Measurements from ENCODE around the gene CCDC8.
"Not testable (repeated sequence)": the region's sequence is repeated elsewhere in the genome, so short reads cannot be mapped to it uniquely, and the experiment has no call there.

CCDC8 gene

GRCh38 chr19:46428239-46429135, 15.1 kb upstream of the CCDC8 start, which contains the start of gene PNMA8C:
PNMA8C (minus strand) TSS chr19:46428936; CDS start chr19:46428359, 577 bp downstream.
- peak; percentile 33 to 92 (median 83) for DNase-seq

- no peak for DNase-seq
These were observed 14.2 kb upstream of the CCDC8 start for GRCh38 chr19:46427518-46428045.

DNA sequence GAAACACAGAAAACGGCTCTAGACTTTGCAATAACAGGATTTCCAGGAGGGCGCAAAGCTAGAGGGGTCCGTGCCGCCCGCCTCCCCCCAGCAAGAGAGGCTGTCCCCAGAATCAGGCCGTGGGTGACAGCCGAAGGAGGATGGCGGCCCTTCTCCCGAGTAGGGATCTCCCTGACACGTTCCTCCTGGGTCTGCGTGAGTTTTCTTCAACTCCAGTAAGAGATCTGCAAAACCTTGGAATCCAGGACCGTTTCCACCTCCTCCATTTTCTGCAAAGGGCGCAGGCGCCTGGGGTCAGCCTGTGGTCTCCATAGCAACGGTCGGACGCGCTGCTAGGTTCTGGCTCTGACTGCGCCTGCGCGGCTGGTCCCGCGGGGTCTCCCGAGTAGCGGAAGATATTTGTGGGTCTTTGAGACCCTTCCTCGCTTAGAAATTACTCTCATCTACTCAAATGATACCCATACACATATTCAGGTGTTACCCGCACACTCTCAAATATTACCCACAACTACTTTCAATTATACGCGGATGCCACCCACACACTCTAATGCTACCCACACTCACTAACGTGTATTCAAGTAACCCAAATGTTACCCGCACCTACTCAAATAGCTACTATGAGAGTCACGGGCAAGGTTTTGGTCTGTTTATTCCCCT, 13.3 kb upstream of the CCDC8 start:
- peak; percentile 75 to 92 (median 90) for DNase-seq

- peak in 2 of 3 experiments; percentile 38 to 45 for DNase-seq
These were observed 12.7 kb upstream of the CCDC8 start for GRCh38 chr19:46426035-46426505.

DNA sequence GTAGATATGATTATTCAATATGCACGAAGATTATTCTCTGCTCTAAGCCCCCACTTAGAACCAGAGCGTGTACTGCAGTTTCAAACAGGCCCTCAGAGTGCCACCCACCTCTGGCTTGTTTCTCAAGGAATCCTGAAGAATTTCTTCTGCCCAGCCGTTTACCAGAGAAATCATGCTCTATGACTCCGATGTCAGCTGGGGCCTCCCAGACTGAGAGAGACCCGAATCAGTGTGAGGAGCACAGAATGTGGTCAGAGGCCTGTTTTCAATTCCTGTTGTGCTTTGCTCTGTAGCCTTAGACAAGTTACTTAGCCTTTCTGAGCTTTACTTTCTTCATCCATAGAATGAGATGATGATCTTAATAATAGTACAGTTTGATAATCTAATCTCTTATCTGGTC, 9.8 kb upstream of the CCDC8 start:
- no peak for DNase-seq

GRCh38 chr19:46422344-46422743, 9.0 kb upstream of the CCDC8 start:
- DNase-seq: no peak

DNA sequence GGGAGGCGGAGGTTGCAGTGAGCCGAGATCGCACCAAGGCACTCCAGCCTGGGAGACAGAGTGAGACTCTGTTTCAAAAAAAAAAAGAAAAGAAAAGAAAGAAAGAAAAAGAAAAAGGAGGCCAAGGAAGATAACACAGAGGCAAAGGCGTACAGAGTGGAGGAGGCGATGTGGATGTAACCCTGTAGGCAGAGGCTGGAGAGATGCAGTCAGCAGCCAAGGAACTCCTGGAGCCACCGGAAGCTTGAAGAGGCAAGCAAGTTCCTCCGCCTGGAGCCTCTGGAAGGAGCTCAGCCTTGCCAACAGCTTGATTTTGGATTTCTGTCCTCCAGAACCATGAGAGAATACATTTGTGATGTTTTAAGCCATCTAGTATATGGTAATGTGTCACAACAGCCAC, 6.7 kb upstream of the CCDC8 start:
- DNase-seq: no peak

DNA sequence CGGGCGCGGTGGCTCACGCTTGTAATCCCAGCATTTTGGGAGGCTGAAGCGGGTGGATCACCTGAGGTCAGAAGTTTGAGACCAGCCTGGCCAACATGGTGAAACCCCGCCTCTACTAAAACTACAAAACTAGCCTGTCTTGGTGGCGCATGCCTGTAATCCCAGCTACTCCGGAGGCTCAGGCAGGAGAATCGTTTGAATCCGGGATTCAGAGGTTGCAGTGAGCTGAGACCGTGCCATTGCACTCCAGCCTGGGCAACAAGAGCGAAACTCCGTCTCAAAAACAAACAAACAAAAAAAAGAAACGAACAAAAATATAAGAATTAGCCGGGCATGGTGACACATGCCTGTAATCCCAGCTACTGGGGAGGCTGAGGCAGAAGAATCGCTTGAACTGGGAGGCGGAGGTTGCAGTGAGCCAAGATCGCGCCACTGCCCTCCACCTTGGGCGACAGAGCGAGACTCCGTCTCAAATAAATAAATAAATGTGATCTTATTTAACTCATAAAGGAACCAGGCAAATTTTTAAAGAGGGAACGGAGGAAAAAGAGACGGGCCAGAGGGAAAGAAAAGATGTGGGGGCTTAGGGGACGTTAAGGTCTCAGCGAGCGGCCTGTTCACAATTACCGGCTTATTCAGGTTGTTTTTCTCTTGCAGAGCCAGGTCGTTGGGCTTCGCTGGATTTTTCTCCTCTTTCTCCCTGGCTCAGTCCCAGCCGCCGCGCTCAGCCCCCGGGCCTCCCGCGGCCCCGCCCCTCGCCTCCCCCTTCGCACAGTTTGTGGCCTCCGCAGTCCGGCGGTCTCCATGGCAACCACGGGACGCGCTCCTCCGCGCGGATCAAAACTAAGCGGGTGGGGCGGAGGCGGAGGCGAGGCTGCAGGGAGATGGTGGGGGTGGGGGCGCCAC, 2.7 kb upstream of the CCDC8 start:
- DNase-seq: peak; percentile 89 to 96 (median 96)

DNA sequence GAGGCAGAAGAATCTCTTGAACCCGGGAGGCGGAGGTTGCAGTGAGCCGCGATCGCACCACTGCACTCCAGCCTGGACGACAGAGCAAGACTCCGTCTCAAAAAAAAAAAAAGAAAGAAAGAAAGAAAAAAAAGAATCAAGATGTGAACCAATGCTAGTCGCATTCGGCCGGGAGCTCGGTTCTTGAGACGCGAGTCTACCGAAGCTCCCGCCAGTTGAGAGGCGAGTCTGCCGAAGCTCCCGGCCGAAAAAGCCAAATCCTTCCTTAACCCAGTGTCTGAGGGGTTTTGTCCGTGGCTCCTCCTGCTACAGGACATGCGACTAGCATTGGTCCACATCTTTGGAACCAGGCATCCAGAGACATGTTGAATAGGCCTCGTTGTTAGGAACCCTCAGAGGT, 1.5 kb upstream of the CCDC8 start:
- DNase-seq: not testable (repeated sequence)

DNA sequence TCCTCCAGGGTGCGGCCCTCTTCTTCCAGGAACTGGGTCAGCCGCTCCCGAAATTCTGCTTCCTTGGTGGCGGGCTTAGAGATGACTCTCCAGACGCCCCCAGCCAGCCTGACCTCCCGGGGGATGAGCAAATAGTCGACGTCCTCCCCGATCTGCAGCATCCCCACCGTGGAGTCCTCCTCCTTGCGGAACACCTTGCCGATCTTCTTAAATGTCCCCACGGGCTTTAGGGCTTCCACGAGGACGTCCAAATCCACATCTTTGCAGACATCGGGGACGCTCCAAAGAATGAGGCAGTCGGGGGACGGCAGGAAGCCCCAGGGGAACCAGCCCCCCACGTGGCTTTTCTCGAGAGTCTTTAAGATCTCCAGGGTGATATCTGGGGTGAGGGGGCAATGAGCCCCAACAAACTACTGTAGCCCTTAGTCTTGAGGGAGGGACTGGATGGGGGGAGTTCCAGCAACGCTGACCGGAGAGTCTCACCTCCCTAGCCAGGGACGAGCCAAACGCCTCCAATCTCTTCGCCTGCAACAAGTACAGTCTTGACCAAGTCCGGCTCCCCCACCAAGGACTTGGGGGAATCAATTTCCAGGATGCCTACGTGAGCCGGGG, 608 bp downstream of the CCDC8 start:
- no peak for DNase-seq

DNA sequence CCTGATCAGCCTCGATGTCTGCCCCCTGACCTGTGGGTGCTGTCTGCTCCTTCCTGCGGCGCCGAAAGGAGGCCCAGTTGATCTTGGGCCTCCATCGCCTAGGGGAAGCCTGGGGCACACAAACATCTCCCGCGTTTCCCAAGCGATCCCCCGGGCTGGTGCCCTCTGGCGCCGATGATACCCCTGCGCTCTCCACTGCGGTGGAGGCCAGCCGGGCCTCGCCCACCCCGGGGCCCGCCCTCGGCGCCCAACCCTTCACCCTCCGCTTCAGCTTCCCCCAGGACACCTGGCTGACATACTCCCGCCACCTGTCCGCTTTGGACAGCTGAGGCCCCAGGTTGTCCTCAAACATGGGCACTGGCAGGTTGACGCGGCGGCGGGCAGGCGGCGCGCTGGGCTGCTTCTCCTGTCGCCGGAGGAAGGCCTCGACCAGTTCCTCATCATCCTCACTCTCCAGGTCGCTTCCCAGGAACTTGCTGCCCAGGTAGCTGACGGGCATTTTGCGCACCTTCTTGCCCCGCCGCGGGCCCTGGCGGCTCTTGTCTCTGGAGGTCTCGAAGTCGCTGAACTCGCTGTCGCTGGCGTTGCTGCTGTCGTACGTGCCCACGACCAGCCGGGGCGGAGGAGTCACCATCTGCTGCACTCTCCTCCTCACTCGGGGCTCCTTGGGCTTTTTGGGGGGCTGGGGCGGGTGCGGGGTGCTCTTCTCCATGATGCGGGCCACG, 1.3 kb downstream of the CCDC8 start:
- no peak for DNase-seq

DNA sequence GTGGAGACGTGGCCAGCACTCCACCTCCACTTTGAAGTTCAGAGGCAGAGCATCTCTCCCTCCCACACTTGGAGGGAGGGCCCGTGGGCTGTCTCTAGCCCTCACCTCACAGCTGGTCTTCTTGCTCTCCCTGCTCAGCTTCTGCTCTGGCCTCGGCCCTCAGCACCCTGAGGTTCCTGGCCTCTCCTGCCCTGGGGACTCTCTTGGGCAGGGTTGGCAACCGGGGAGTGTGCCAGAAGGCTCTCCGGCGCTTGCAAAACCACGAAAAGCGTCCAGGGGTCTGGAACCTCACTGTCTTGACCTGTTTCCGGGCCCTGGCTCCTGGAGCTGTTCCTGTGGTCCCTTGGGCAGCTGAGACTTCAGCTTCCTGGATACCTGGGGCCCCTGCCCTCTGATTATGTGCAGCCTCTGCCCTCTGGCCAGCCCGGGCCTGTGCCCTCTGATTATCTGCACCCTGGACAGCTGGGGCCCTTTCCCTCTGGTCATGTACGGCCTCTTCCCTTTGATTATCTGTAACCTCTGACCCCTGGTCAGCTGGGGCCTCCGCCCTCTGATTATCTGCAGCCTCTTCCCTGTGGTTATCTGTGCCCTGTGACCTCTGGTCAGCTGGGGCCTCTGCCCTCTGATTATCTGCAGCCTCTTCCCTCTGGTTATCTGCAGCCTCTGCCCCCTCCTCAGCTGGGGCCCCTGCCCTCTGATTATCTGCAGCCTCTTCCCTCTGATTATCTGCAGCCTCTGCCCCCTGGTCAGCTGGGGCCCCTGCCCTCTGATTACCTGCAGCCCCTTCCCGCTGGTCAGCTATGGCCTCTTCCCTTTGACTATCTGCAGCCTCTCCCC, 2.1 kb downstream of the CCDC8 start:
- DNase-seq: no peak

DNA sequence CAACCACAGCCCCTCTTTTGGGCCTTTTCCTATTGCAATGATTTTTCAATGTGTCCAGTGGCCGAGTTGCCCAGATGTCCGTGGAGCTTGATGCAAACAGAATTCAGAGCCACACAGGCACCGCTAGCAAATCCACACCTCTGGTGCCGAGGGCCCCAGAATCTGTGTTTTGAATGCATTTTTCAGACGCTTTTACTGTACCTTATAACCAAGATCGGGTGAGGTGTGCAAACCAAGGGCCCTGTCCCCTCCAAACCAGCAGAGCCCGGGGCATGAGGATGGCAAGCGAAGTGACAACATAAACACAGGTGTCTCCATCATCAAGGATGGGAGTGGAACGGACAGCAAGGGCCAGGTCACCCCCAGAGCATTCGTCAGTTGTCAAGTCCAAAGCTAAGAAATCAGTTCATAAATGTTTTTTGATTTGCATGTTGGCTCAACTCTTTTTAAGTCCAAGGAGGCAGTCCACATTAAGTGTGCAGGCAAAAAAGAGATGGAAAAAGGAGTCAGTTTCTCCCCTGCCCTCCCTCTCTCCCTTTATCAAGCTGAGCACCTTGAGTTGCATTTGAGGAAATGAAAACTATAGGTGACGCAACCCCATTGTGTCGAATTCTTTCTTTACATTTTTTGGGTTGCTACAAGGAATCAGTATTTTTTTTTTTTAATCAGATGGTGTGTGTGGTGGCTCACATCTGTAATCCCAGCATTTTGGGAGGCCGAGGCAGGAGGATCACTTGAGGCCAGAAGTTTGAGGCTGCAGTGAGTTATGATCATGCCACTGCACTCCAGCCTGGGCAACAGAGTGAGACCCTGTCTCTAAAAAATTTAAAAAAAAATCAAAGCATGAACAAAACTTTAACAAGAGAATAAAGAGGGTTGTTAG, 2.9 kb downstream of the CCDC8 start:
- no peak for DNase-seq

- DNase-seq: no peak
These were observed 4.2 kb downstream of the CCDC8 start for GRCh38 chr19:46409191-46409590.

- peak in 2 of 3 experiments; percentile 21 to 67 for DNase-seq
These were observed 4.7 kb downstream of the CCDC8 start for GRCh38 chr19:46408664-46409039.

DNA sequence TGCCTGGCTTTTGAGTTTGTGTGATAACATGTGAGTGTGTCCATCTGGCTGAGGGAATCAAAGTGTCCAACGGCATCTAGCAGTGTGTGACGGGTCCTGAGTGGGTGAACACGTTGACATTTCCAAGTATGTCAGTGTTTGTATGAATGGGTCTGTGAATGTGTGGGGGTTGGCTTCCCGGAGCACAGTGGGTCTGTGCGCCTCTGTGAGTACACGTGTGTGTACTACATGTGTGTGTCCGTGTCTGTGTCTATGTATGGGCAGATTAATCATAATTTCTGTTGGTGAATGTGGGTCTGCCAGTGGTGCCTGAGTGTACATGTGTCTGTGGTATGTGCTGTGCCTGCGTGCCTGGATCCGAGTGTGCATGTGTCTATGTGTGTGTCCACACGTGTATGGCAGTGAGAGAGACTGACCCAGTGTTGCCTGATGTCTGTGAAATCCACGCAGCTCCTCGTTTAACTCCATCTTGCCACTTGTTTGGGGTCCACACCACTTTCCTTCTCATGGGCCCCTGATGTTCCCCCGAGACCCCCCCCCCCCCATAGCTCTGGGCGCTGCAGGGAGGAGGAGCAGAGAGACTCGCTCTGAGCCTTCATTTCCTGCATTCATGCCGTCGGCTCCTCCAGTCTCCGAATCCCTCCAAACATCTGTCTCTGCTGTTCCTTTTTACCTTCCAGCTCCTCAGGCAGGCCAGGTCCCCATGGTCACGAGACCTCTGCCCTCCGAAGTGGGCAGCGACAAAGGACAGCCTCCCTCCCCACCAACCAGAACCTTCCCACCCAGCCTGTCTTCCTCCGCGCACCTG, 5.3 kb downstream of the CCDC8 start:
- DNase-seq: no peak

DNA sequence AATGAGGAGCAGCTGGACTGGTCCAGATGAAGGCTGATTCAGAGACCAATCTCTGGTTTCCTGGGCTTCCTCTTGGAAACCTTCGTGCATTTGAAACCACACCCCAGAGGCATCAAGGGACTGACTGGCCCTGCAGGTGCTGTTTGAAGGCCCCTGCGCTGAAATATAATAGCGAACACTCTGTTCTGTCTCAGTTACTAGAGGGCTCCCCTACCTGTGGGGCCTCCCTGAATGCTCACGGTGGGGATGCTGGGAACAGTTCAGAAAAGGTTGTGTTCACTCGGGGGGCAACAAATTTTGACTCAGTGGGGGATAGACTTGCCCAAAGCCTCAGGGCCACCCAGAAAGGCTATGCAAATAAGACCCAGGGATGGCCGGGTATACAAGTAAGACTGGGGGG, 6.4 kb downstream of the CCDC8 start:
- peak in 2 of 3 experiments; percentile 31 to 71 for DNase-seq

GRCh38 chr19:46404753-46405468, 8.5 kb downstream of the CCDC8 start:
- DNase-seq: peak in 2 of 3 experiments; percentile 41 to 56

Measured in NCI-H1417 (cell line).